HG03196 (cell line): Measurements from ENCODE around the gene LPP.

ENCODE experiments used
- ATAC-seq: cut with Tn5 transposase; IDR thresholded peaks from one replicate; pipeline ENCODE4 v1.9.1; 2021; ENCODE audit not compliant: unreplicated experiment

Gene LPP

DNA sequence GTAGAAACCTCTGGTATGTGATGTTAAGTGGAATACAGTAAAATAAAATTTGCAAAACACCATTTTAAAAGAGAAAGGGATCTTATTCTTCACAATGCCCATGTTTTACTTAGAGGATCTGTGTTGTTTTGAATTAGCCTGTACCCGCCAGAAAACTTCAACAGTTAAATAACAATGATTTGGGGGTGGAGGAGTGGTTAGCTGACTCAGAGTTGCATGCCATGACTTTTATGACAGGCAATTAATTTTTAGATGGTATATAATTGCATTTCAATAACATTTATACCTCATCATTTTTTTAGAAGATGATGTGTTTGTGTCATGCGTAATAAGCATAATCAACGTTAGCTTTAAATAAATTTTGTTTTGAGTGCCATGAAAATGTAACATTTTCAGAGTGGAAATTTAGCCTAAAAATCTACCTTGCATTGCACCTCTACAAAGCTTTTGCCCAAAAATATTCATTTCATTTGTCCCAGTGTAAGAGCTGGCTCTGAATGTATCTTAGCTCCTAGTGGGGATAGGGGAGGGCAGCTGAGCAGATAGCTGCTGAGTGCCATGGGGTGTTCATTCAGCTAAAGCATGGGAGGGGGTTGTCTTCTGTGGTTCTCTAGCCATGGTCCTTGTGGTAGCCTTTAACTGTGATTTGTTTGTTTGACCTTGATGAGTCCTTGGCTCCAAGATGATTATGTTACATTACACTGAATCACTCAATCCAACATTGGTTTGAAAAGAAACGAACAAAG is 379.8 kb downstream of the LPP start:
- ATAC-seq: no peak

DNA sequence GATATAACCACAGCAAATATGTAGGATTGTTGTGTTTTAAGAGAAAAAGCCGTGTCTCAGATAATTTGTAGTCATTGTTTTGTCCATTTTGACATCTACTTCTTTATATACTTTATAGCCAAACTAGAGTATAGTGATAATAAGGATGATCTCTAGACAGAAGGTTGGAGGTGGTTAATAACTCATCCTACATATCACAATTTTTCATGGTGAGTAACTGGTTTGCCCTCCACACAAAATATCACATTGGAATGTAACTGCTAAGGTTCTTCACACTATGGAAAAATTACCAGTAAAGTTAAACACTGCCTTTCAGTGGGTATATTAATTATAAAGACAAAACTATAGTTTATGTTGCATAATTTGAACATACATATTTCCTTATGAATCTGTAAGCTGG is 380.7 kb downstream of the LPP start:
- no peak for ATAC-seq

DNA sequence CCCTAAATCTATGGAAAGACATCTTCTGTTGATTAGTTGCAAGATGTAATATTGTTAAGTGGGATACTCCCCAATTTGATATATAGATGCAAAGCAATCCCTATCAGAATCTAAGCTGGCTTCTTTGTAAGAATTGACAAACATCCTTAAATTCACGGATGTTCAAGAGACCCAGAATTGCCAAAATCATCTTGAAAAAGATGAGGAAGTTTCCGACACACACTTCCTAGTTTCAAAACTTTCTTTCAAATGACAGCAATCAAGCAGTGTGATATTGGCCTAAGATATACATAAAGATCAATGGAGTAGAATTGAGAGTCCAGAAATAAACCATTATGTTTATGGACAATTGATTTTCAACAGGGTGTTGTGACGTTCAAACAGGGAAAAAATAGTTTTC is 383.6 kb downstream of the LPP start:
- ATAC-seq: no peak

DNA sequence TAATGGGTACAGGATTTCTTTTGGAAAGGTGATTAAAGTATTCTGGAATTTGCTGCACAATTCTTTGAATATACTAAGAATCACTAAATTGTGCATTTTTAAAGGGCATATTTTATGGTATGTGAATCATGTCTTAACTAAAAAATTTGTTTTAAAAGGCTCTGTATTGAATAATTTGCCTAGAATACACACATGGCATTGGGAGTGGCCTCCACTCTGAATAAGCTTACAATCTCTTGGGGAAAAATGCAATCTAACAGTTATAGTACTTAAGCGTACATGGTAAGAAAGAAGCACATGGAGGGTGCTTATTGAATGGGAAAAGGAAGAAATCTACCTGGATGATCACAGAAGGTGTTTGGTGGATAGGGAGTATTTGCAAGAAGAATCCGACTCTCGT is 385.1 kb downstream of the LPP start:
- no peak for ATAC-seq

DNA sequence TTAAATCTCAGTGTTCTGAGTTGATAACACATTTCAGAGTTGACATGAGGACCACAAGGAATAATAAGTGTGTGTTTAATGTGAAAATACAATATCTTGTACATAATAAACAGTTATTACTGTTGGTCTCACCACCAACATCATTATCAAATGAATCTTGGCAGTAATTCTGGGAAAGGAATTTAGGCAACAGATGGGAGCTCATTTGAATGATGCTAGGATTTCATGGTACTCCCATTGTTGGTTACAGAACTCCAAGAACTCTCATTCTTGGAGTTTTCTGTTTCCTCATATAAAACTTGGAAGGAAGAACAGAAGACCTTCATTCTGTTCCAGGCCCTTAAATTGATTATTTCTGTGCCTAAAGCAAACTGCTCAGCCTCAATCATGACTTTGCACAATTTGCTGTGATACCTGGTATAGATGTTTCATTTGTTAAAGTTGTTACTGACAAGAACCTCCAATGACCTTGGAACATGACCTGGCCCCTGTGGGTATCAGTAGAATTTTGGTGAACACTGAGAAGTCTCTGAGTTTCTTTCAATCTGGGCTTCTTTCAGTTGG is 385.8 kb downstream of the LPP start:
- no peak for ATAC-seq

DNA sequence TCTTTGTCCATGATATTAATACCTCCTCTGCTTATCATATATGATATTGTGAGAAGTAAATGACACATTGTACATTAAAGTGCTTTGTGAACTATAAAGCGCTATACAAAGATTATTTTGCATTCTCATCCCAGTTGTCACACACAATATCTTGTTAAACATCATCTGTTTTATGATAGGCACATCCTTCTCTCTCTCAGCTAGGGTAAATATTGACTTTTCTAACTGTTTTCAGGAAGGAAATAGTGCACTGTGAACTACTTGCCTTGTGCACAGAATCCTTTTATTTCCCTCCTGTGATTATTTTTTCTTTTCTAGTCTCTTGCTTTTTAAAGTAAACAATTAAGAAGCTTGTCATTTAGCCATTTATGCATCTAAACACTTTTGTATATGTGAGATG is 388.2 kb downstream of the LPP start:
- no peak for ATAC-seq

DNA sequence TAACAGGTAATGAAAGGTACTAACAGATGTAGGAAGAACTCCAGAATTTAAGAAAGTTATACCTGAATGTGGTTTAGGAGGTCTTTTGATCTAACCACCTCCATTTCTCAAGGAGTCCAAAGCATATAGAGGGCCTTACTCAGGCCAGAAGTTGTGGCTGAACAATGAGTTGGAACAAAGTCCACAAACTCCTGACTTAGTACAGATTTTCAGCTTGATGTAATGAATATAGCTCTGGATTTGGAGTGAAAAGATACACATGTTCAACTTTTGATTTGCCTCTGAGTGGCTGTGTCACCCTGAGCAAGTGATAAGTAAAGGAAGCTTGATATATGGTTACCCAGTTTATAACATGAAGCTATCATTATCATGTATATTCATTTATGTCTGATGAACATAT is 390.1 kb downstream of the LPP start:
- no peak for ATAC-seq

DNA sequence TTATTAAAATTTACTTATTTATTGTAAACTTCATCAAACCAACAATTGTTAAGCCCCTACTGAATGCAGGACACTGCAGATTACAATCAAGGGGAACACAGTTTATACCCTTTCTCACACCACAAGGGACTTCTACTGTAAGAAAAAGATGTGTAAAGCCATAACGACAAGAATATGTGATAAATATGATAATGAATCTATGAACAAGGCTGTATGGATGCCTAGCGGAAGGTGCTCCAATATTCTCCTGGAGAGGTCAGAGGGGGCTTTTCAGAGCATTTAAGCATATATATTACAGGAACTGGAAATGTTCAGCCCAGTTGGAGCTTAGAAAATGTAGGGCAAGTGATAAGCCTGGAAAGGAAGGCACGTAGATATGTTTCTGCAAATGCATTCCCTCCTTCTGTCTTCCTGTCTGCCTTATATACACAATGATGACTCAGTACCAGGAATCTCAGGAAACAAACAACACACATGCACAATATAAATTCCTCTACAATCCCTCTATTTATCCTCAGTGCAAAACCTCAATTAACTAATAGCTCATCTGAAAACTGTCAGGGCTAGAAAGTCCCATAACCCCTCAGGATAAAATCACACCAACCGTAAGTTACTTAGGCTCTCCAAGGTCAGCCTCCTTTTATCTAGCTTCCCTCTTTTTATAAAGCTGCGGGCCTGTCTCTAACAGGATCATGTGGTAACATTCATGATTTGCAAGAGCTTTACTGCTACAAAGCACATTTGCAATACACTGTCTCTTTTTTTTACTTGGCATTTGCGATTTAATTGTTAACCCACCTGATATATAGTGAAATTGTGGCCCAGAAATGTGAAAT is 393.1 kb downstream of the LPP start:
- ATAC-seq: no peak

DNA sequence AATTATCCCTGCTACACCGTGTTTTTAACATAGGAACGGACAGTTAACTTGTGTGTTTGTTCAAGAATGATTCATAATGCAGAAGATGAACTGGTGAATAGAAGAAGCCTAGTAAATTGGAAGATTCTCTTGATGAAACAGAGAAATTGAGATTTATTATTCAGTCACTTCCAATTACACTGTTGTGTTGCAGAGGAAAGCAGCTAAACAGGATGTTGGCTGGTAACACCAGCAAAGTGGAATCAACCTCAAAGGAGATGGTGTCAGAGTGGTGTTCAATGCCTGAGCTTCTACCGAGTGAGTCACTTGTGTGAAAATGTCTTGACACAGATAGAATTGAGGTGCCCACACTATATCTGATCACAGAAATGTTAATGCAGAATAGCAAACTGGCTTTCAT is 399.6 kb downstream of the LPP start:
- no peak for ATAC-seq

DNA sequence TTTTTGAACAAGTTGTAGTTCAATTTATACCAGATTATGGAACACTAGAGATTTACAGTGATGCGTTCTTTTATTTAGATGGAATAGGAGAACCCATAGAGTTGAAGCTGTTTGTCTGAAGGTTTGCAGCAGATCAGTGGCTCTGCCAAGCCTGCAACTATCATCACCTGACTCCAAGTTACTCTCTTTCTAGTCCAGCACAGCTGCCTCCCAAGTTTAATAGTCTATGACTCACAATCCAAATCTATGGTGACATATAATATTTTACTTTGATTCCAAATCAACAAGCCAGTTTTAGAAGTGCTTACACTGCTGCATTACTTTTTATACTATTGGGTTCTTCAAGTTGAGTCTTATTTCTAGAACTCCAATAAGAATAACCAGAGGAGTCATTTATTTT is 400.4 kb downstream of the LPP start:
- ATAC-seq: no peak

DNA sequence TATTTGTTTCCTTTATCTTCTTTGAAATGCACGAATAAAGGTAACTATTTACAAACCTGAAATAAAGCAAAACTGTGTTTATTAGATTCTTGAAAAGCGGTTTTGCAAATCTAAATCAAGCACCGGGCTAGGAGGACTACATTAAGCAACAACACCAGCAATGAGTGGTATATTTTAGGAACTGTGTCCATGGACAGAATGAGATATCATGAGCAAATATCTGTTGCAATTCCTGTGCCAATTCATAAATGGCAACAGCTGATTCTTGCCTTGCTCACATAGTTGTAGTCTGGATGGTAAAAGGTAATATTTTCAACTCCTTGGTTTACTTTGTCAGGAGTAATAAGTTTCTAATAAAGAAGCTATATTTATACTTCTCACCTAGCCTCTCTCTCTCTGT is 403.3 kb downstream of the LPP start:
- ATAC-seq: no peak

DNA sequence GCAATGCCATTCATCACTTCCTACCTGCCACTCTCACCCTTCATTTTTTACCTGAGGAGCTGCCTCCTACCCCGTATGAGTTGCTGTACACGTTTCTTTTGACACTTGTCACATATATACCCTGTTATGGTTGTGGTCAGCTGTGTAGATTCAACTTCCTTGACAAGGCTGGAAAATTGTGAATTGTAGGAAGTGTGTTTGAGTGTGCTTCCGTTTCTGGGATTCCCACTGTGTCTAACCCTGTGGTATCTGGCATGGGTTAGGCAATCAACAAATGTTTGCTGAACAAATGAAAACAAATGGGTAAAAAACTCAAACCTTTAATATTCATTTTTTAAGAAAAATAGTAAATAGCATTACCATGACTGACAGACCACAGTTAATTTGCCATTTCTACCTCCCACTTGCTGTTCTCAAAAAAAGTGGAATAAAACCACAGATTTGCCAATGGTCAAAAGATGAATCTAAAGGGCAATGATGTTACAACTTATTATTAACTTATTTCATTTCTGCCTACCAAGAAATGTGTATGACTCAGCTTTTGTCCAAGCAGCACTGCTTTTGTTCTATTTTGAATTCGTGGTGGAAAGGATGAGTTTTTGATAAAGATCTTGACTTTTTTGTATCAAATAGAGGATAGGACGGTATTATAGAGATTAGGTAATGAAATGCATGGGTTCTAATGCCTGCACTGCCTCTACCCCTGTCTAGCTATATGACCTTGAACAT is 404.6 kb downstream of the LPP start:
- ATAC-seq: no peak

DNA sequence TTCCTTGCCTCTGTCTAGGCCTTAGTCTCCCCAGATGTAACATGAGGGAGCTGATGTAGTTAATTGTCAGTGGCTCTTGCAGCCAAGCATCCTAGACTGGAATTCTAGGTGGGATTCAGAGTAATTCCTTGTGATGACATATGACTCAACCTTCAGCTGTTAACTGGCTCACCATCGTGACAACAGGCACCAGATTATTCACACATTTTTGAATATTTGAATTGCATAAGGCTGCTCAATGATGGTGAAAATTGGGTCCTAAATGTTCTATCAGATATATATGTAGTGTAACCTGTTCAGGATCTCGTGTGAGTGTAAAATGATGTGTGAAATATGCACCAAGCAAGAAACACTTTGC is 405.1 kb downstream of the LPP start:
- no peak for ATAC-seq

DNA sequence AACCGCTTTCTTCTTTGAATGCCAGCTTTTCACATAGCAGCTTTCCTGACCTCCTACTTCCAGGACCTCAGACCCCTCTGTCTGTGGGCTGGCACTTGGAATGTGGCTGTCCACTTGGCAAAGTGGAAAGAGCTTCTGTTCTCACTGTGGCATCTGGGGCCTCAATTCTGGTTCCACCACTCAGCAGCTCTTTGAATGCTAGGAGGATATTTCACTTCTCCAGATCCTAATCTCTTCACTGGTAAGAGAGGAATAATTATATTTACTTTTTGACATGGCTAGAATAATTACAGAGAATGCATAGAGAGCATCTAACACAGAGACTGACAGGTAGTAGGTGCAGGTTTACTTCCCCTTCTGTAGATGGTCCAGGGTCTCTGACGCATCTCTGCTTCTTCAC is 405.9 kb downstream of the LPP start:
- no peak for ATAC-seq

DNA sequence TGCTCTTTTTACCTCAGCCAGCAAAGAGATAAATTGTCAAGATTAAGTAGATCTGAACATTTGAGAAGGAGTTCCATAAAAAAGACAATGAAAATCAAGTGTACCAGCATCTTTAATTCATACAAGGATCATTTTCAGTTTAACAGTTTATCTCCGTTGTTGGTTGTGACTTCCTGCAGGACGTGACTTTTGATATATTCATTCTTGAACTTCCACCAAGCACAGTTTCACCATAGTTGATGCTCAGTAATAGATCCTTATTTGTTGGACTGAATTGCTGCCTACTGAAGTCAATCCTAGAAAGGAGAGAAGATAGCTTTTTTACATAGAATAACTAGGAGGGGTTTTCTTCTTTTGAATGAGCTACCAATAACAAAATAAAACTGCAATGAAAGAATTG is 408.2 kb downstream of the LPP start:
- ATAC-seq: no peak

DNA sequence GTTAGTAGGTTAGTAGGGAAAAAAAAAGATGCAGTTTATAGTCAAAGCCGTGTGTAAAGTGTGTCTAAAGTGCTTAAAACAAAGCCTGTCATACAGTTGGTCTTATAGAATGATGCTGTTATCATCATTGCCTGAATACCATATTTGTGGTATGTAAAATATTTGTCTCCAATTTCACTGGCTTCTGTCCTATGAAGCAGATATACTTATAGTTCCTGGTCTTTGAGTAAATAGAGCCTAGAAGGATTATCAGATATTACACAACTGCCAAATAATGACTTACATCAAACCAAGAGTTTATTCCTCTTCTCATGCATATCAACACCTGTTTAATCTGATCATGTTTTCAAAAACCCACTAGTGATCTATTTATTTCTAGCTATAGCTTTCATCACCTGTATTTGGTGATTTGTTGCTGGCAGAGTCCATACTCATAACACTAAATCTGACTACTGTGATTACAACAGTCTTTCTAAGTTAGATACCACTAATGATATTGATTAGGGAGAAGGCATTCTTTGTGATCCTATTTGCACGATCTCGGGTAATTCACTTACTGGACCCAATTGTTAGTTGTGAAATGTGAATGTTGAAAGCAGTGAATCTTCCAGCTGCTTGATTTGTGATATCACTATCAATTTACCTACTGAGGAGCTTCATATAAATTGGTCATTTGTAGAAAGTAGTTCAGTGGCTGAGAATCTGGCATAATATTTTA is 413.7 kb downstream of the LPP start:
- ATAC-seq: no peak

DNA sequence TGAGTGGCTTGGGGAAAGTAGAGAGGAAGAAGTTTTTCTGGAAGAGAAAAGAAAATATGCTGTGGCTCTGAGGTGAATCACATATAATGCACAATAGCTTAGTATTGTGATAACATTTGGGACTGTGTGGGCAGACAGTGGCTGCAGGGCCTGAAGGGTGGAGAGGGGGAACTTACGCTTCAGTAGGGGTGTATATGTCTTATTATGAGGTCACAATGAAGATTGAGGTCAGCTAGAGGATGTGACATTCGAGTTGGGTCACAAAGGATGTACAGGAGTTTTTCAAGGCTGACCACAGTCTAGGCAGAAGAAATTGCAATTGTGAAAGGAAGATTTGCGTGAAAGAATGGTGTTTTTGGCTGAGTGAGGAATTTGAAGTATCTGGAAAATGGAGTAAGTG is 414.8 kb downstream of the LPP start:
- no peak for ATAC-seq

DNA sequence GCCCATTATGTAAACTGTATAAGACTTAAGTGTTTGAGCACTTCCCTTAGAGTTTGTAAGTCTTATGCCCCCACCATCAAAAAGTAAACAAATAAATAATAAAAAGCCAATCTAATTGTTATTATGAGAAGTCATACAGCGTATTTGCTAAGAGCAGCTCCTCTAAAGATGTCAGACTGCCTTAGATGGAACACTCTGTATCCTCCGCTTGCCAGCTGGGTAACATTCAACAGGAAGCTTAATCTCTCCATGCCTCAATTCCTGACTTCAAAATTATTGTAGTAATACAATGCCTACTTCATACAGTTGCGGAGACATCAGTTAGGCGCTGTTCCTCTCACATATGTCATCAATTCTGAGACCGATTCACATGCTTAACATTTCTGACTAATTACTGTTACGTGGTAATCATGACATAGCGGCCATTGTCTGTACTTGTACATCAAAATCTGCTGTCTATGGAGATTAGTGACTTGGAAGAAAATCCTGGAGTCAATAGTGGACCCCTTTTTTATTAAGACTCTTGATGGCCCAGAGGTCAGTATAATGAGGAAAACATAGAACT is 417.7 kb downstream of the LPP start:
- no peak for ATAC-seq

DNA sequence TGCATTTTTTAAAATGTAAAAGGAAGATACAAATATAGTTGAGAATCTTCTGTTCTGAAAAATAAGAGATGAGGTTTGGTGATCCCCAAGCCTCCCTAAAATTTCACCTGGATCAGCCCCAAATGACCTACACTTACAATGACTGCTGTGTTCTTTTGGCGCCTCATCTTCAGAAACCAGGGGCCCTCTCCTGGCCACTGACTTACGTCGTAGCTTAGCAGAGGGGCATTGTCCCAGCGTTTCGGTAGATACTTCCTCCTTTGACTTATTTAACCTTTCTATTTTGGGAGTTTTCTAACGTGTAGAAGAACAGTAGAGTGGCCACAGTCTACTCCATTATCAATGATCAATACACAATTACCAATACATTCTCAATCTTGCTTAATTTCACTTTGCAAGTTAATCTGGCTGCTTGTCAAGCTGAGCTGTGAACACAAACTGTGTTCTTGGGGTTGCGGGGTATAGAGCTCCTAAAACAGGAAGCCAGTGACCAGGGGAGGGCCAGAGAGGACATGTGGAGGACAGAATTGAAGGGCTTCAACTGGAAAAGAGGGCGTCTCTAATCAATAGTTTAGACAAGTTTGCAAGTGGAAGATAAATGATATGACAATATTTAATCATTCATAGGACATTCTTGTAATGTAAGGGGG is 419.5 kb downstream of the LPP start:
- no peak for ATAC-seq

DNA sequence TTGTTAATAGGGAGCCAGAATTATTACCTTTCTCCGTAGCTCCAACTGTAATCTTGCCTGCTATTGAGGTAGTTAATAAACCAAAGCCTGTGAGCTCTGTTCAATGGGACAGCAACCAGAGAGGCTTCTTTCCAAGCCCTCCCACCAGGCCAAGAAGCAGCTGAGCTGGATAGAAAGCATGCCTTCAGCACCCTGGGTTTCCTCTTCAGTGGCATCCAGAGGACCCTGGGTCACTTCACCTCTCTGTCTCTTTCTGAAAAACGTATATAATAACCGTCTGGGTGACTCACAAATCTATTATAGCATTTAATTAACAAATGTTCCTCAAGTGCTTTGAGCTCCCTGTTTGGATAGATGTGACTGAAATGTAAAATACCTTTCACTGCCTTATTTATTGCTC is 420.0 kb downstream of the LPP start:
- ATAC-seq: no peak
